HG03342 (cell line): Measurements from ENCODE around the gene RBMS1.
A peak's percentile ranks its signal among the peaks of the same experiment; 100 is the strongest.

ENCODE experiments used
- ATAC-seq: cut with Tn5 transposase; IDR thresholded peaks from one replicate; pipeline ENCODE4 v1.9.1; 2021; ENCODE audit warnings: mild to moderate bottlenecking, moderate library complexity; ENCODE audit not compliant: unreplicated experiment

Gene RBMS1

DNA sequence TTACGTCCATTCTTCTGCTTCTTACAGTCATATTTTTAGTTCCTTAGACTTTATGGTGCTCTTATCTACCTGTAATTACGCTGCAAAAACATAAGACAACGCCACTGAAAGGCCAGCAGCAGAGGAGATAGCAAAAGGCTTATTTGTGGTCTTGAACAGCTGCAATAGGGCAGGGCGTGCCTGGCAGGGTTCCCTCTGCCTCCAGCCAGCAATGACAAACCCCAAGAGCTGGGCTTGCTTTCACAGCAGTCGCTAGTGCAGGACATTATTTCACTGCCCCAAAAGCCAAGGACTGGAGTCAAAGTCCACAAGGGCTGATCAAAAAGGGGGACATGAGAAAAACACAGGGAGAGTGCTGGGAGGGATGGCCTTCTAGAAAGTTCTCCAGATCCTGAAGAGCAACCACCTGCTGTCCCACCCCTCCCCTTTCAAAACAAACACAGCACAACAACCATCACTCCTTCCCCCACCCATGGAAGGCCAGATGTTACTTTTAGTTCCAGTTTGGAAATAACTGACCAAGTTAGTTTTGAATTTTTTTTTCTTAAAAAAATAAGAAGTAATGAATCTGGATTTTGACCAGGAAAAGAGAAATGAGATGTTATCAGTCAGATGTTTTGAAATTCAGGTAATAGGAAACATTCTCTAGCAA lies 127.8 kb downstream of the RBMS1 start:
- ATAC-seq: no peak

DNA sequence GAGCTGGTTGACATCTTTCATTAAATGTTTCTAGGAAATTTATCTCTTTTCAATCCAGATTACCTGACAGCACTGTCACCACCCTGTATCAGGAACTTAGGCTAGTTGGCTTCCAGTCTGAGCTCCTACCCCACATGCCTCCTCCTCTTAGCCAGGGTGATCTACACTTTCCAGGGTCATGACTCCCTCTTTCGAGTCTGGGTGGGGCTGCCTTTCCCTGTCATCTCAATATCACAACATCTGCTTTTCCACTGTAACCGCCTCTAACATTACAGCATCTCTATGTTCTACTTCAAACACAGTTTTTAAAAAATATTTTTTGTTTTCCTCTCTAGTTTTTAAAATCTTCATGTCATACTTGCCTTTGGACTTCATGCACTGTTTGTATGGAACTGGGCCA lies 129.2 kb downstream of the RBMS1 start:
- no peak for ATAC-seq

DNA sequence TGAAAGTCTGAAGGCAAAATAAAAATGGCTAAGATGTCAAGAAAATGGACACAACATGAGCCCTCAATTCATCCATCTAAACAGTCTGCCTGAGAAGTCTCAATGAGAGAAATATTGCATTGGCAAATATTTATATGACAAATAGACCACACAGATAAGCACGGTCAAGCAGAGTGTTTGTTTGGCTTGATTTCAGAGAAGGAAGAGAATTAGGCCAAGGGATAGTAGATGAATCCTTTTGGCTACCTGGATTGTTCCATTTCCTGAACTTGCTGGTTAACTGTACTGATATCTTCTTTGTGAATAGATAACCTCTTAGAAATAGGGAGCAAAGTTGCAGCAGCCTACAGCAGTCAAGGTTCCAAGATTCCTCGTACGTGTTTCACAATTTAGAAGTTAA lies 129.6 kb downstream of the RBMS1 start:
- no peak for ATAC-seq

DNA sequence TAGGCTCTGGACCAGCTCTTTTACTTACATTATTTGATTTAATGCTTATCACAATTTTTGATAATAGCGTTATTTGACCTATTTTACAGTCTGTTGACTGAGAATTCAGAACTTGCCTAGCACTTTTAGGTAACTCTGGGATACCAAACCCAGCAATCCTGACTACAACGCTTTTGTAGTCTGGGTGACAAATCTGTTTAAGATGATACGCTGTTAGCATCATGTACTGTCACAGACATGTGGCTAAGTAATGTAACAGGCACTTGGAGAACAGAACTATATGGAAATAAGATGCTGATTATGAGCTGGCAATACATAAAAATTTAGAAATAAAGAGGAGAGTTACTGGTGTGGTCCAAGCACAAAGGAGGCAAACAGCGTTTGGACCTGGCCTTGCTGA lies 130.6 kb downstream of the RBMS1 start:
- ATAC-seq: no peak

DNA sequence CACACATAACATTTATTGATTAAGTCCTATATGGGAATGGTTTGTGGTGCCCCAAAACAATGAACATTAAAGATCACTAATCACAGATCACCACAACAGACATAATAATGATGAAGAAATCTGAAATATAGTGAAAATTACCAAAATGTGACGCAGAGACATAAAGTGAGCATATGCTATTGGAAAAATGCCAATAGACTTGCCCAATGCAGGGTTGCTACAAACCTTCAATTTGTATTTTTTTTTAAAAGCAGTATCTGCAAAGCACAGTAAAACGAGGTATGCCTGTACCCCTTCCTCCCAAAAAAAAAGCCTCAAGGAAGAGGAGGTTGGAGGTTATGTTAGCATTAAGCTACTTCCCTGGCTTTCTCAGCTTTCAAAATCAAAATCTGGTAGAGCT lies 131.1 kb downstream of the RBMS1 start:
- no peak for ATAC-seq

DNA sequence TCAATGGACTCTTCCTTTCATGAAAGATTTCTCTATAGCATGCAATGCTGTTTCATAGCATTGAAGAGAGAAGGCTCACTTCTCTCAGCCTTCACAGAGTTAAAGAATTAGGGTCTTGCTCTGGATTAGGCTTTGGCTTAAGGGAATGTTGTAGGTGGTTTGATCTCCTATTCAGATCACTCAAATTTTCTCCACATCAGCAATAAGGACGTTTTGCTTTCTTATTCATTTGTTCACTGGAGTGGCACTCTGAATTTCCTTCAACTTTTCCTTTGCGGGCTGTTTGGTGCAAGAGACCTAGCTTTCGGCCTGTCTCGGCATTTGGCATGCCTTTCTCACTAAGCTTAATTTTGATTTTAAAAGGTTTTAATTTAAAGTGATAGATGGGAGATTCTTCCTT lies 131.6 kb downstream of the RBMS1 start:
- ATAC-seq: no peak

DNA sequence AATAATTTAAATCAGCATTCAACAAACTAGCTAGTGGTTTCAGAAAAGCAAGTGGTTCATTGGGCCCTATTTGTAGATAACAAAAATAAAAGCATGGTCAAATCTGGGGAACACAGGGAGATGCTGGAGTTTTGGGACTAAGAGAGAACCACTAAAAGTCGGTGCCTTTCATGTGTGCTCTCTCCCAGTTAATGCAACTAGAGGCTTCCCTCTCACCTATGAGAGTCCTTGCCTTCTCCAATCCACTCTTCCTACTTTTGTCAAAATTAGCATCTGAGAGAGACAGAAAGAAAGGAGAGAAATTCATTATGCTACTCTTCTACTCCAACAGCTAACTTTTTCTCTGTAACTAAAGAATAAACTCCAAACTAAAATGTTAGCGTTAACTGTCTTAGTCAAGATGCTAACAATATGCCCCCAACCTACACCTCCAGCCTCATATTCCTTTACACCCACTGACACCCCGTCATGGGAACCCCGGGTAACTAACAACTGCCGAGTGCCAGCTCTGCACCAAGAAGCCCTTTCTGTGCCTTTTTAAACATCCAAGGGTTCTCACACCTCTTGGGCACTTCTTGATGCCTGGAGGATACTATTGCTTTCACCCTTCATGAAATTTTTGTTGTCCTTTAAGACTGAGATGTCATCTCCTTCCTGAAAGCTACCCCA lies 133.4 kb downstream of the RBMS1 start:
- no peak for ATAC-seq

DNA sequence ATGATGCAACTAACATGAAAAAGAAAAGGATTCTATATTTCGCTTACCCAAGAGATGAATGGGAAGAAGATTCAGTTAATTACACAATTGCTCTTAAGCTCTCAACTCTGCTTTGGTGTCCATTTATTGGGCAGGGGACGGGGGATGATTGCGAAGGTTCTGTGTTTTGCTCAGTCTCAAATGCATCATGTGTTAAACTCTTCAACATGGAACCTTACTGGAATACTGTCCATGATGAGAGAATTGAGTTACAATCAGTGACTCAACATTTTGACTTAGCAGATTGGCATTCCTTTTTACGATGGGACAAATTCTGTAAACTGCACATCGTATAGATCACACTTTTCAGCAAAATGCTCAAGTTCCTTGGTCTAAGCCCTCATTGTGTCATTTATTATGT lies 135.6 kb downstream of the RBMS1 start:
- no peak for ATAC-seq

DNA sequence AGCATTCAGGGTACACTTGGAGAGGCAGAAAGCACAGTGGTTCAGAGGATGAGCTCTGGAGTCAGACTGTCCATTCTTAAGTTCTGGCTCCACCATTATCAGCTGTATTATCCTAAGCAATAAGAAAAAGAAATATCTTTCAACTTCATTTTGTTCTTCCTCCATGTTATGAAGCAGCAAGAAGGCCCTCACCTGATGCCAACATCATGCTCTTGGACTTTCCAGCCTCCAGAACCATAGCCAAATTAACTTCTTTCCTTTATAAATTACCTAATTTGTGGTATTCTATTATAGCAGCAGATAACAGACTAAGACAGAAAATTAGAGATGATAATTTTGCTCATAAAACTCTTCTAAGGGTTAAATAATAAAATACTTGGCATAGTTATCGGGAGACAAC lies 137.1 kb downstream of the RBMS1 start:
- no peak for ATAC-seq

DNA sequence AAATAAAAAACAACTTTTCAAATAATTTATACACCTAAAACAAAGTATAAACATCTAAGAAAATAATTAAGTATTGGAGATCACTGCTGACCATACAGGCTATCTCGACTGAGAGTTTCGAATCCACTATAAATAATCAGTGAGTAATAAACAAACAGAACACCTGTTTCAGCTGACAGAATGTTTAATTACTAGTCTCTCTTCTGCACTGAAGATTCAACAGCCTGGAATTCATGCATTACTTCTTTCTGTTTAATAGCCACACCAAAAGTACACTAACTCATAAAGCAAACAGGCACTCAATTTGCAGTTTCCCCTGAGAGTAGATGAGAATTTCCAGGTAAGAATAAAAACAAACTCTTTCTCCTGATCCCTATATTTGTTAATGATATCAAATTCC lies 138.5 kb downstream of the RBMS1 start:
- ATAC-seq: no peak

DNA sequence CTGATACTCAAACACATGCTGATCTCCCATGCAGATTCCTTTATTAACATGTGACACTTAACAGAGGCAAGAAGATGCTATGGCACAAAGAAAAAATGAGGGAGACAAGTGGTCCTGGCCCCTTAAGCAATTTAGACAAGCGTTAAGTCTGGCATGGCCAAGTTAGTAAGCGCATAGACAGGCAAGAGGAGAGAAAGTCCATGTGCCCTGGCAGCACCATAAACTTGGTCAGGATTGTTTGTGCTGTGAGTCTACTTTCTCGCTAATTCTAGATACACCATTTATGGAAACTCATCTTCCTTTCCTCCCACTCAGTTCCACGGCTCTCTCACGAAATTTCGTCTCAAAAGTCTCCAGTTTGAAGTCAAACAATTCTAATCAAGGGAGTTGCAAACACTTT lies 138.9 kb downstream of the RBMS1 start:
- ATAC-seq: no peak

DNA sequence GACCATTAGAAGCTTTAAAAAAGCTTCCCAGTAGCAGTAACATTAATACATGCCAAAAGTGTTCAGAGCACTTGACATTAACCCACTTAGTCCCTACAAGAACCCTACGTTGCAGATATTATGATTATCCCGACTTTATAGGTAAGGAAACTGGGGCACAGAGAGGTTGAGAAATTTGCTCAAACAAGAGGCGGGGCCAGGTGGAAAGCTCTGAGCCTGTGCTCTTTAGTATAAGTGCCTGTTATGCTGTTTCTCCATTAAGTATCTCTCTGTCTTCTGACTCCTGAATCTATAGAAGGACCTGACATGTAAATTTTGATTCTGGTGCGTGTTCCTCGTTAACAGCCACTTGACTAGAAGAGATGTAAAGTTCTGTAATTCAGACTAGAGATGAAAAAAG lies 139.8 kb downstream of the RBMS1 start:
- ATAC-seq: no peak

DNA sequence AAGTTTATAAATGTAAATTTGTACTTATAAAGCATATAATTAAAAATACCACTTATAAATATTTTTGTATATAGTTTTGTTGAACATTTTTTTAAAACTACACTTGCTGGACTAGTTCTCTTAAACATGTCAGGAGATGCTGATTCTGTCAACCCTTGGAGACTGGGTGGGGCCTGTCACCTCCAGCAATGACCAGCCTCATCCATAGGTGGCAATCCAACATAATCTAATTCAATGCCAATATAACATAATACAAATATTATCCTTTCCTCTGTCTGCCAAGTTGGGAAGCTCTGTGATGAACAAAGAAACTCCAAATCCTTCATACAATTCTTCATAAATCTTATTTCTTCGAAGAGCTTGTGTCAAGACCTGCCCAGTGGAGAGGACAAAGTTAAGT lies 140.4 kb downstream of the RBMS1 start:
- ATAC-seq: peak; percentile 67

DNA sequence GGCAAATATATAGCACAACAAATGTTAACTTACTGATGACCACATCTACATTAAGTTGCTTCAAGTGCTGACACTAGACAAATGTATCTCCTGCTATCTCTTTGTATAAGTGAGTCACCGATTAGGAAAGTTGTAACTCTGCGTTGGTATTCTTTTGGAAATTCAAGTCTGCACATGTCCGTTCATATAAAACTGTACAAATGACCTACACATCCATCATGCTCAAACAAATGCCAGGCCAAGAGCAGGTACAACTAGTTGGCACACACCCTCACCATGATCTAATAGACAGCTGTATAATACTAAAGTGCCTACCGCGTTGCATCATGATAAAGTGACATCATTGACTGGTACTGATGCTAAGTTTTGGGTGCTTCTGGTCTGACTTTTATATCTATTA lies 141.1 kb downstream of the RBMS1 start:
- no peak for ATAC-seq

DNA sequence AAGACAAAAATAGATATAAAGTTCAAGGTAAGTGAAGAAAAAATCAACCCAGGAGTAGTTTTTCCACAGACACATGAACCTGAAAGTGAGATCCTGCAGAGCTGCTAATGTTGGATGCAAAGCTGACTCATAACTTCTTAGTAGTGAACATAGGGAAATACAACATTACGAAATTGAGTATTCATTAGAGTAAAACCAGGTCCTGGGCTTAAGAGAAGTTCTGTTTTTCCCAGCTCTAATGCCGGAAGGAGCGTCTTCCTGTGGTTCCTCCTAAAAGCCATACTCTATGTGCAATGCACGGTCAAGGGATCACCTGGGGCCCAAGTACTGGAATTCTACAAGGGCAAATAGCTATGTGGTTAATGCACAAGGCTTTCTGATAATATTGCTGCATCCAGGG lies 141.7 kb downstream of the RBMS1 start:
- no peak for ATAC-seq

DNA sequence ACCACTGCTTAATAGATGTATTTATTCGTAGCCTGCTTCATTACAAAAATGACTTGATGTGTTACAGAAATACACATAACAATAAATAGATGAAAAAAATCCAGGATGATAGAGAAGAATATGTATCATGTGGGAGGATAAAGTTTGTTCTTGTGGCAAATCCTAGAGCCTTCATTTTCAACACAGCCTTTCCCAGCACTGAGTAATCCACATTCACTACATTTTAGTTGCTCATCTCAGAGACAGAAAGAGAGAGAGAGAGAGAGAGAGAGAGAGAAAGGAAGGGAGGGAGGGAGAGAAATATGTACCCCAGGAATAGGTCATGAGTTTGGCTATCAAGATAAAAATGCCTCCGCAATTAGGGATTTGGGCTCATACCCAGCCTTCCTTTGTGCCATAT lies 144.3 kb downstream of the RBMS1 start:
- no peak for ATAC-seq

DNA sequence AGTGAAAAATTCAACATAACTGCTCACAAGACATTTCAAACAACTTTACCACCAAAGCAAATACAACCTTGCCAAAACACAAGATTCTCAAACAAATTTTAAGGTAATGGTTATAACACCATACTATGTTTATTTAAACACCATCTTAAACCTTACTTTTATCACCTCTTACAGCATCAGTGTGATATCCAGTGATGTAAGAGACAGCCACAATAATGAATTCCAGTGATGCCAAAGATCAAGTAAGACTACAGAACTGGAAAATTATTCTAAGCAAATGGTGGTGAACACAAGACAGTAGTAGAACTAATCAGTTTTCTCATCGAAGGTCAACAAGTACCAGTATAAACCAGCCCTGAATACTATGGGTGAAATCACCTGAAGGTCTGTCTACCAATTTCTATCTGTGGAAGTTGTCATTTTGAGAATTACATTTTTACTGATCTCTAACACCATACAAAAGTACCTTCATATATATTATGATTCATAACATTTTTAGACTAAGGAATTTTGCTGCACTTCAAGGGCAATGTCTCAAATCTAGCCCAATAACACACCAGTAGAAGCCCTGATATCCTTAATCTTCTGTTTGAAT lies 146.2 kb downstream of the RBMS1 start:
- no peak for ATAC-seq

DNA sequence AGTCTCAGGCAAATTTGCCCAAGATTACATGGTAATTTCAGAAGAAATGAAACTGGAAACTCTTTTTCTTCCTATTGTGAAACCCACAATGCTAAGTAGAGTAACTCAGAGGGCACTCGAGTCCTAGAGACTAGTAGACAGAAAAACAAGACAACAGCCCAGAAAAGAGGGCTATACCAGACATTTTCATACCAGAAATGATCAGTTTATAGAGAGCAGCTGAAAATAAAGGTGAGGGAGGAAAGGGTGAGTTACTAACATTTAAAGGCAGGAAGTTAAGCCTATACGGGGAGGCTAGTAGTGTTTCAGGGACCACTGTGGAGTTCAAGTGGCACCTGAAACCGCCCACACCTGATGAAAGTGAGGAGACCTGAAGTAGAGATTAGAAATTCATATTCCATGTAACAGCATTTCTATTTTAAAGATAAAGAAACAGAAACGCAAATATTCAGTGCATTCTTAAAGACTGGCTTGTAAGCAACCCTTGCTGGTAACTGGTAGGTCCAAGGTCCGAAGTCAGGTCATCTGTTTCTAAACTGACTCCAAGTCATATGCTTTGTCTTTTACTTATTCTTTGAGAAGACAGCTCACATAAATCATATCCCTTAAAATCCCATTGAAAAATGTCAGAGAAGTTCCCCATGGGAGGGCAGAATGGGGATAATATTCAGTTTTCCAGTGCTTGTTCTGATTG lies 148.4 kb downstream of the RBMS1 start:
- no peak for ATAC-seq

DNA sequence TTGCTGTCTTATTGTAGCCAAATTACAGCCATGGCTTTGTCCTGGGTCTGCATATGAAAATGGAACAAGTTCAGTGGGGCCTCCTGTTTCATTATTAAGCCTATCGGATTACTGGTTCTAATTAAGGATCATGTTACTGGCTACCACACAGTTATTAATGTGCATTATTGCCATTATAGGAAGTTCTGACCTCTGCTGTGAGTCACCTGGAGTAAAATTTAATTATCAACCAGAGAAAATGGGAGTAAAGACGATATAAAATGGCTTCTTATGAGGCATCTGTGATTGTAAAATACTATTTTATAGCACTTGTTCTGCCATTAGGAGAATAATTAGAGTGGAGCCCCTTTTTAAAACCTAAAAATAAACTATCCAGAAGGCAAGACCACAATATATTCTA lies 150.2 kb downstream of the RBMS1 start:
- ATAC-seq: no peak

DNA sequence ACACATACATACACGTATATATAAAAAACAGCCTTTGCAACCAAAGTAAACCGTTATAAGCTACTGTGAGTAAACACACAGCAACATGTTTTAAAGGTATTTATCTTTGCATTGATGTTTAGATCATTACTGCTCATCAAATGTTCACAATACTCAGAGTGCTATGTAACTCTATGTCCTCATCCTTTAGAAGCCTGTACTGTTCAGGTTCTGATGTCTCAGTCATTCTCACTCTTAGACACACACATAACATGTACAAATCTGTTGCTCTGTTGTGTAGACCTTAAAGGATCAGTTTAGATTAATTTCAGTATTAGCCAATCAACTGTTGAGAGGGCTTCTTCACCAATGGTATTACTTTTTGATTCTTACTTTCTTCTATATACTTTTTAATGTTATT lies 153.9 kb downstream of the RBMS1 start:
- no peak for ATAC-seq

DNA sequence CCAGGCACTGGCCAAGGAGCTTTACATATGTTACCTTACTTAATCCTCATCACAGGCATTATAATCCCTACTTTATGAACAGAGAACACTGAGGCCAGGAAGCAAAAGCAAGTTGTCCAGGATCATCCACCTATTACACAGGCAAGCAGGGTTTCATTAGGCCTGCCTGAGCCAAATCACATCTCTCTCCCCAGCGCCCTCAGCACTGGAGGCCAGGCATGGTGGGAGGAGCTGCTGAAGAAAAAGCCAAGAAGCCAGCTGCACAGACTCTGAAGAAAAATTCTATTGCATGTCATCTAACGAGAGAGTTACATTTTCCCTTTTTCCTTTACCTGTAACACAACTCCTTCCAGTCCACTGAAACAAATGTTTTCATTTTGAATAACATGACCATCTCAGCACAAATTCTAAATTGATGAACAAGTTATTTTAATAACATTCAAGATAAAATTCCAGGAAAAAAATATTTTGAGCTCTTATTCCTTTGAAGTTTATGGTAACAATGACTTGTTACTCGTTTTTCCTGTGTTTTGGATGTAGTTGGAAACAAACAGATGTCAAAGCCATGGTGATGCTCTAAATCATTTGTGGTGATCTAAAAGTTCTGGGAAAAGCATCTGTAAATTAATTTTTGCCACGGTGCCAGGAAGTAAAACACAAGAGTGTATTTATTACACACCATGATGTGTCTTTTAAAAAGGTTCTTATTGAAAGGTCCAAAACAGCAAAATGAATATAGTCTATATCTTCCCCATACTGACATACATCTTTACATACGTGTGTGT lies 154.5 kb downstream of the RBMS1 start:
- no peak for ATAC-seq
